HG03135 (cell line): ENCODE measurements around the gene ARID1B.

Experiments
- ATAC-seq: cut with Tn5 transposase; IDR thresholded peaks from one replicate; pipeline ENCODE4 v1.9.1; 2021; ENCODE audit warnings: mild to moderate bottlenecking, moderate library complexity; ENCODE audit not compliant: unreplicated experiment

ARID1B gene

GRCh38 chr6:156901309-156902019, 124.3 kb downstream of the ARID1B start:
- ATAC-seq = no peak

GRCh38 chr6:156902782-156903181, 125.6 kb downstream of the ARID1B start:
- ATAC-seq = no peak

- no peak for ATAC-seq
Observed at GRCh38 chr6:156904176-156904967, 127.2 kb downstream of the ARID1B start.

DNA sequence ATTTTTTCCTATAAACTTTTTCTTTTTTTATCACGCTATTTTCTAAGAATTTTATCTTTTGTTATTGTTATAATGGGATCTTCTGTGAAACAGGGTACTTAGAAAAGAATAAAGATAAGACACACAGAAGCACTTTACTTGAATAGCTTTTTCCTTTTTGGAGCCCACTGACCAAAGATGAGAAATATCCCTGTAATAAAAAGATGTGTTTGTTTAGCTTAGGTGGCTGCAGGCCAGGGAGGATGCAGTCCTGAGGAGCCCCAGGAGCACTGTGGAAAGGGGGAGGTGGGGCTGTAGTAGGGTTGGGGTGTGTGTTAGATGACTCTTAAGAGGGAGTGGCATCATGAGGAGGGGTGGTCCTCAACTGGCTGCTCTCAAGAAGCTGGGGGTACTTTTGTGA, 128.6 kb downstream of the ARID1B start:
- no peak for ATAC-seq

DNA sequence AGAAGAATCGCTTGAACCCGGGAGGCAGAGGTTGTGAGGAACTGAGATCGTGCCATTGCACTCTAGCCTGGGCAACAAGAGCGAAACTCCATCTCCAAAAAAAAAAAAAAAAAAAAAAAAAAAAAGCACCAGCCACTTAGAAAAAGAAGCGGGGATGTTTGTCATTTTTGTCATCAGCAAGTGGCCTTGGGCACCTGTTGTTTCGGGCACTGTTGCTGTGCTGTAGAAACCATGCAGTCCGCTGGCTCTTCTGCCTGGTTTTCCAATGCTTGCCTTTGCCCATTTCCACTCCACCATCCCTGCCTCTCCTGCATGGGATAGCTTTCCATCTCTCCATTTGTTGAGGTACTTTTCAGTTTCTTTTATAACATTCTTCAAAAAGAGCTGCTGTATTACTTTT, 129.3 kb downstream of the ARID1B start:
- ATAC-seq = no peak

DNA sequence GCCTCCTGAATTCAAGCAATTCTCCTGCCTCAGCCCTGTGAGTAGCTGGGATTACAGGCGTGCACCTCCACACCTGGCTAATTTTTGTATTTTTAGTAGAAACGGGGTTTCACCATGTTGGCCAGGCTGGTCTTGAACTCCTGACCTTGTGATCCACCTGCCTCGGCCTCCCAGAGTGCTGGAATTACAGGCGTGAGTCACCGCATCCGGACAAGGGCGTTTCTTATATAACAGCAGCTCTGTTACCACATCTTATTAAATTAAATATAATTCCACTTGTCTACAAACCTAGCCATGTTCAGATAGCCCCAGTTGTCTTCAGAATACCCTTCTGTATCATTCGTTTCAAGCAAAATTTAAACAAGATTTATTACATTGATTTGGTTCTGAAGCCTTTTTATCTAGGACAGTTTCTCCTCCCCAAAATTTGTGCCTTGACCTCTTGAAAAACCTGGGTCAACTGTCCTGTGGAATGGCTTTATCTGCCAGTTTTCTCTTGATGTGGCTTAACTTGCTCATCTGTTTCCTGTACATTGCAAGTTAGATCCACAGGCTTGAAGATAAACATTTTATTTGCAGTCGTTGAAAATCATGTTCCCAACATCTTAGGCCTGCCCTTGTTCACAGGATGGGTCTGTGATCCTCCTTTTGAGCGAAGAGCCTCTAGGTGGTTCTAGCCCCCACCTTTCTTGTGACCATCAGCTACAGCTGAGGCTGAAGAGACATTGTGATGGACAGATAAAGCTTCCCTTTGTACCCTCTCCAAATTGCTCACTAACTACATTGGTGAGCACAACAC, 132.2 kb downstream of the ARID1B start:
- ATAC-seq = no peak

- ATAC-seq = no peak
Observed at GRCh38 chr6:156910011-156910334, 132.8 kb downstream of the ARID1B start.

GRCh38 chr6:156910938-156911337, 133.8 kb downstream of the ARID1B start:
- no peak for ATAC-seq

GRCh38 chr6:156911581-156911980, 134.4 kb downstream of the ARID1B start:
- no peak for ATAC-seq

GRCh38 chr6:156912431-156912830, 135.3 kb downstream of the ARID1B start:
- ATAC-seq = no peak

GRCh38 chr6:156914181-156914580, 137.0 kb downstream of the ARID1B start:
- no peak for ATAC-seq

DNA sequence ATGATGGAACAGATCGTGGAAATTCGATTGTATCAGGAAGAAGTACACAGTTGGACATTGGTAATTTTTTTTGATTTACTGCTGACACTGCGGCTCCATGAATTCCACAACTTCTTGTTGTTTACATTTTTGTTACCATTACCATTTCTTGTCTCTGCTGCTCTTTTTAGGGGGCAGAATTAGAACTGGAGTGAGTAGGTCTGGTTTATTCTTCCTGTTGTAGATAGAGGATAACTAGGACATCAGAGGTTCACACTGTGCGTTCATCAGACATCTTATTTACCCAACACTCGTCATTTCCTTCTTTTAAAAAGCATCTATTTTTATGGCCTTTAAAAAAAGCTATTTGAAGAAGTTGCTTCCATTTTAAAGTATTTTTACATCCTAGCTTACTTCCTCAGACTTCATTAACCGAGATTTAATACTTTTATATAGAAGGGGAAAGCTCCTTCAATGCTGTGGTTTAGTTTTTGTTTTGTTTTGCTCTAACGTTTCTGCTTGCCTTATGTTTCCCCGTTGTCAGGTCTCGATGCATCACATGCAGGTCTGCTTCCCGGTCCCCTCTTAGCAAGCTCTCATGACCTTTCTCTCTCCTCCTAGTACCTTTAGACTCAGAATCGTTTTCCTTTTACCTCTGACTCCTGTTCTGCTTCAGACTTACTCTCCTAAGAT, 139.1 kb downstream of the ARID1B start:
- ATAC-seq = peak; percentile 64

DNA sequence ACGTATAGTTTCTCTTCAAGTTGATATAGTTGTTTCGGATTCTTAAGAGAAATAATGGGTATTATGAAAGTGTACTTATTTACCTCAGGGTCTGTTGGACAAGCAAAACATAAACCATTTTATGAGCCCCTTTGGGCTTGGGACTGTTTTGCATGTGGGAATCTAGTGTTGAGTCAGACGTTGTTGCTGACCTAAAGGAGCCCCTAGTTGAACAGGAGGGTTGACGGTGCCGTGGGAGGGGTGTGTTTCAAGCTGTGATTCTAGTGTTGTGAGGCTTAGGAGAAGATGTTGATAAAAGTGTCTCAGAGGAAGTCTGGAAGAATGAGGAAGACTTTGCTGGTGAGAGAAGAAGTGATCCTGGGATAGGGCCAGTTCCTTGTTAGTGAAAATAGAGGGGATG, 140.0 kb downstream of the ARID1B start:
- peak; percentile 35 for ATAC-seq

DNA sequence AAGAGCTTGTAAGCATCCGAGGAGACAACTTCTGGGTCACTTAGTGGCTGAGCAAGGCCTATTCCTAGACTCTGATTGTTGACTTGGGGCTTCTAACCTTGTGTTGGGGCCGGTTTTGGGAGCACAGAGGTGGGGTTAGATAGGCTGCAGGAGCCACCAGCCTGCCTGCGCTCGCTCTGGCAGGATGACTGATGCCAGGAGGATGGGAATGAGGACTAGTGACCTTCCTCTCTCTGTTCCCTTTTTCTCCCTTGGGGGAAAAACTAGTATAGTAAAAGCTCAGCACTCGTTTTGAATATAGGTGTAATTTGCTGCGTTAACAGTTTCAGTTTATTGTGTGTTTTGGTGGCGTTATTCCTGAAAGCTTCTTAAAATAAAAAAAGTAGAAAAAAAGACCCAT, 141.5 kb downstream of the ARID1B start:
- no peak for ATAC-seq

DNA sequence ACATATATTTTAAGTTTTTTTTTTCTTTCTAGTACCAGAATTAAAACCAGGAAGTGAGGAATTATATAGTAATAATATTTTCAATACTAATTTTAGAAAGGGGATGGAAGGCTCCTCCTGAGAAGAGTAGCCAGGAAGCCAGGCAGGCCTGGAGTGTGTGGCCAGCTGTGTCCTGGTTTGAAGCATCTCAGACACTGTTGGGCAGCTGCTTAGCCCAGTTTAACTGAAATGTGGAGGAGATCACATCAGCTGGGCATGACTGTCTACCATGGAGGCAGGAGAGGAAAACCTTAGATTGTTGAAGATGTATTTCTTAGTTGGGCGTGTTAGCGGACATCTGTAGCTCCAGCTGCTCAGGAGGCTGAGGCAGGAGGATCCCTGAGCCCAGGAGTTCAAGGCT, 142.2 kb downstream of the ARID1B start:
- no peak for ATAC-seq

DNA sequence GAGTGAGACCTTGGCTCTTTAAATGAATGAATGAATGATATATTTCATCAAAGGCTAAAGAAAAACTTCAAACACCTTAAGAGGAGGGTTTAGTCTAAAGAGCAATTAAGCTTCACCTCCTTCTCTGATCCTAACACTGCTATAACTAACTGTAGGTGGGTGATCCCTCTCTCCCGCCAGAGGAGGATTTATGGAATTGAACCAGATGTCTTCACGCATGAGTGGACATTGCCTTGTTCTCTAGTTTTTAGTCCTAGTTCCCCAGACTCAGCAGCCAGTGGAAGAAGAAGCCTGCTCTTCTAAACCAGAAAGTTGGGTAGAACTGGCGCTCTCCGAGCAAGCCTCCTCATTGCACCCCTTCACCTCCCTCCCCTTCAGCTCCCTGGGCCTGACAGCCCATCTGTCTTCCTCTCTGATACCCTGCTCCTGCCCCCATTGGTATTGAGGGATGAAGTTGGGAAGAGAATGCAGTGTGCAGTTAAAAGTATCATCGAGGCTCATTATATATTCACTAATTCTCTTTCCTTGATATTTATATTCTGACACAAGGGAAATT, 142.7 kb downstream of the ARID1B start:
- ATAC-seq = no peak

GRCh38 chr6:156924246-156924645, 147.1 kb downstream of the ARID1B start:
- ATAC-seq = no peak

GRCh38 chr6:156925026-156925425, 147.8 kb downstream of the ARID1B start:
- ATAC-seq = no peak

GRCh38 chr6:156925718-156926607, 148.8 kb downstream of the ARID1B start:
- peak; percentile 96 for ATAC-seq

DNA sequence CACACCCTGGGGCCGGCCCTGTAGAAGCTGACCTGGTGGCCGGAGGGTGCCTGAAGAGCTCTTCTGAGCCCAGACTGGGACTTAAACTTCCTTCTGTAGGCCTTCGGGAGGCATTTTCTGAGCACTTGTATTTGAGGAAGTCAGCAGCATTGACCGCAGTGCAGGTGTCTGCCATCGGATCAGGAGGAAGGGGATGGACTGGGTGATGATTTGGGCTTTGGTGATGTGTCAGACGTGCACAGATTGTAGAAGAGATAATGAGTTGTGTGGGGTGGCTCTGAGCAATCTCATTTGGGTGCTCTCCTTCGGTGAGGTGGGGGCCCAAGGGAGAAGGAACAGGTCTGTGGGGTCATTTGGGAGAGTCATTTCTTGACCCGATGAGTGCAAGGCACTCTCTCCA, 150.9 kb downstream of the ARID1B start:
- ATAC-seq = no peak
